Testis (tissue), 3 donors: ENCODE results near the gene BTRC. TPM values are rescaled to one million over a fixed set of nuclear protein-coding genes. Genes with fewer than 3 reads are reported as not detected.

Source experiments
- DNase-seq: peaks from one replicate; pipeline ENCODE4 v3.0.0-alpha.2; 2019
- H3K27ac ChIP-seq, 2 donors: fragments of 200-600 bp; sonication (generic); one replicate each; pipeline ENCODE4 v1.5.1; 2019
- H3K27me3 ChIP-seq: fragments of 200-600 bp; sonication (generic); one replicate; pipeline ENCODE4 v1.5.1; 2019
- H3K36me3 ChIP-seq: fragments of 200-600 bp; sonication (generic); one replicate; pipeline ENCODE4 v1.5.1; 2017; ENCODE audit warnings: low read depth; ENCODE audit errors: missing control alignments
- H3K4me1 ChIP-seq: fragments of 200-600 bp; sonication (generic); one replicate; pipeline ENCODE4 v1.5.1; 2019
- H3K4me3 ChIP-seq, 2 donors: fragments of 200-600 bp; sonication (generic); one replicate each; pipeline ENCODE4 v1.5.1; 2017 to 2019
- H3K9me3 ChIP-seq: fragments of 200-600 bp; sonication (generic); one replicate; pipeline ENCODE4 v1.5.1; 2017
- CTCF ChIP-seq, 3 experiments: fragments of 450-650 bp in 2 of 3; fragments of 200-600 bp in 1 of 3; sonication (generic) in 1 of 3; IDR thresholded peaks; one replicate each; pipeline ENCODE4 v1.5.1; 2016 to 2019; ENCODE audit warnings: antibody characterized with exemption in 3 of 3, mild to moderate bottlenecking in 2 of 3, moderate library complexity in 1 of 3
- POLR2A ChIP-seq: fragments of 450-650 bp; IDR thresholded peaks from one replicate; pipeline ENCODE4 v1.6.1; 2017; ENCODE audit warnings: antibody characterized with exemption, mild to moderate bottlenecking, moderate library complexity
- WGBS, 2 donors: methylation state at CpG; one replicate each; pipeline ENCODE4 v1.1.5; 2018; 5-methylcytosine and 5-hydroxymethylcytosine counted together
- intact Hi-C: fragments of 100-400 bp; cut with DNase I; formaldehyde crosslinking; loops from one replicate; pipeline ENCODE4 v1.15.1; 2023; ENCODE audit warnings: low total_unique reads
- microRNA-seq, 2 donors: library from miRNA; unstranded; fragments of <30 nt; microRNA quantifications; one replicate each; pipeline ENCODE4, GENCODE V29; 2016; ENCODE audit warnings: borderline number of aligned reads in 2 of 2, borderline replicate concordance in 1 of 2
- polyA plus RNA-seq: library from polyadenylated mRNA; stranded (reverse); fragments of 350-450 nt; fragmentation: Illumina TruSeq; extraction: RNeasy Lipid Tissue Mini Kit (QIAGEN cat#74804); gene quantifications from one replicate; pipeline ENCODE4 v1.2.3, GENCODE V29; 2014; ENCODE audit warnings: low read depth, low replicate concordance; ENCODE audit not compliant: insufficient read depth
- small RNA-seq, 2 donors: library from RNA; depleted of rRNA; stranded (forward); fragments of <200 nt; gene quantifications; one replicate each; pipeline ENCODE3, GENCODE V24; 2016
- total RNA-seq, 2 donors: library from RNA; depleted of rRNA; stranded (reverse); fragments of >200 nt; gene quantifications; one replicate each; pipeline ENCODE4 v1.2.3, GENCODE V29; 2016

Gene BTRC
- total and polyA plus RNA-seq, 3 donors from 2014 or later = 40.0 to 43.8 (median 41.0) TPM

GRCh38 chr10:101602761-101603398 is 248.9 kb downstream of the BTRC start:
- no peaks in the 10 kb centered on the region for H3K27me3 ChIP-seq
- intact Hi-C loops = no loop called here
- 49 to 56% methylated on average over 6 of the region's 6 CpGs for WGBS, 2 donors
- H3K4me3 ChIP-seq = no peak overlapping the region
- H3K27ac ChIP-seq = no peak overlapping the region
- no peaks in the 10 kb centered on the region for H3K9me3 ChIP-seq
- H3K4me1 ChIP-seq = peaks cover 3% of the 10 kb centered on the region
- no peaks in the 10 kb centered on the region for H3K36me3 ChIP-seq
- peak; percentile 84 for DNase-seq
- TF ChIP-seq POLR2A = no peak
- TF ChIP-seq CTCF (IDR thresholded peaks at IDR 0.05) = peak; percentile 76 to 83 (median 77)

Small RNA genes lying within 50 kb of the gene (microRNA-seq; reads per million reads assigned to microRNA genes)
- gene MIR3158-1 (0 reads per million in 2 donors), gene MIR3158-2 (0 reads per million in 2 donors)

Small RNA genes lying within 50 kb of the gene (small RNA-seq; reads per million reads assigned to genes)
- 0 reads per million in 2 donors for gene MIR3158-1
- 0 reads per million in 2 donors for gene RNU2-43P
- gene RNU2-59P = 0.28 to 0.37 reads per million in 2 donors

Other genes with a start within 250 kb of the BTRC start
- 1 to 10 TPM in 1 of 2 donors, under 1 TPM in 1; 0.99 to 1.7 TPM for gene TLX1, start 222.9 kb upstream of the BTRC start, total RNA-seq
- gene TLX1, start 222.9 kb upstream of the BTRC start, polyA plus RNA-seq = 0.44 TPM
- under 1 TPM in 1 of 2 donors, not detected in 1; 0.12 TPM for gene LBX1, start 124.7 kb upstream of the BTRC start, total RNA-seq
- not detected for gene LBX1, start 124.7 kb upstream of the BTRC start, polyA plus RNA-seq
- gene POLL, start 234.1 kb downstream of the BTRC start, total RNA-seq = 10 to 100 TPM; 50.3 to 53.5 TPM
- 93.1 TPM for gene POLL, start 234.1 kb downstream of the BTRC start, polyA plus RNA-seq
- 10 to 100 TPM; 70.9 to 87.6 TPM for gene DPCD, start 234.2 kb downstream of the BTRC start, total RNA-seq
- 267 TPM for gene DPCD, start 234.2 kb downstream of the BTRC start, polyA plus RNA-seq